Motor neuron (in vitro differentiated cells): Measurements from ENCODE around the gene CD83. TPM values are rescaled to one million over a fixed set of nuclear protein-coding genes. Genes with fewer than 3 reads are reported as not detected.
"Not testable (repeated sequence)": the region's sequence is repeated elsewhere in the genome, so short reads cannot be mapped to it uniquely, and the experiment has no call there.

Experiments
- ATAC-seq, 8 experiments: fragments of 200-7000 bp; cut with Tn5 transposase; replicated peaks in 6 of 8; 2 replicates each; pipeline ENCODE4 v1.8.0; 2021; ENCODE audit warnings: mild to moderate bottlenecking in 8 of 8, moderate library complexity in 8 of 8
- H3K27ac ChIP-seq, 2 donors: fragments of 250-450 bp; sonication (Bioruptor Pico); 2 replicates each; pipeline ENCODE4 v1.9.0; 2021; ENCODE audit warnings: antibody characterized with exemption in 2 of 2, mild to moderate bottlenecking in 2 of 2, moderate library complexity in 1 of 2
- H3K4me1 ChIP-seq, 2 donors: fragments of 250-450 bp; sonication (Bioruptor Pico); replicated peaks in 1 of 2; 2 replicates each; pipeline ENCODE4 v1.6.1; 2021; ENCODE audit warnings: antibody characterized with exemption in 2 of 2, mild to moderate bottlenecking in 2 of 2, moderate library complexity in 1 of 2
- H3K4me3 ChIP-seq, 5 donors: fragments of 250-450 bp; sonication (Bioruptor Pico); 2 replicates each; pipeline ENCODE4 v1.9.0; 2021; ENCODE audit warnings: antibody characterized with exemption in 5 of 5, mild to moderate bottlenecking in 5 of 5, moderate library complexity in 4 of 5
- WGBS, 10 experiments: fragments of 450-650 bp; shearing (Covaris generic); methylation state at CpG; one replicate each; pipeline ENCODE4 v1.0.0; 2022; 5-methylcytosine and 5-hydroxymethylcytosine counted together
- in situ Hi-C, 9 experiments: fragments of 400-800 bp; cut with MboI; loops; one replicate each; pipeline ENCODE4 v1.15.0; 2021; ENCODE audit warnings: low sequenced_read_pairs in 9 of 9, low pct_unique_long_range_greater_than_20kb in 2 of 9; ENCODE audit not compliant: unreplicated experiment in 9 of 9
- total RNA-seq, 8 experiments: library from RNA; unstranded; fragments of 300-600 nt; gene quantifications; 2 replicates each; pipeline versions ENCODE4 v1.2.3 to v1.2.4, GENCODE V29; 2022

CD83 gene
- total RNA-seq, 8 experiments from 2014 or later, result 2.8 to 39.3 (median 4.6) TPM

DNA sequence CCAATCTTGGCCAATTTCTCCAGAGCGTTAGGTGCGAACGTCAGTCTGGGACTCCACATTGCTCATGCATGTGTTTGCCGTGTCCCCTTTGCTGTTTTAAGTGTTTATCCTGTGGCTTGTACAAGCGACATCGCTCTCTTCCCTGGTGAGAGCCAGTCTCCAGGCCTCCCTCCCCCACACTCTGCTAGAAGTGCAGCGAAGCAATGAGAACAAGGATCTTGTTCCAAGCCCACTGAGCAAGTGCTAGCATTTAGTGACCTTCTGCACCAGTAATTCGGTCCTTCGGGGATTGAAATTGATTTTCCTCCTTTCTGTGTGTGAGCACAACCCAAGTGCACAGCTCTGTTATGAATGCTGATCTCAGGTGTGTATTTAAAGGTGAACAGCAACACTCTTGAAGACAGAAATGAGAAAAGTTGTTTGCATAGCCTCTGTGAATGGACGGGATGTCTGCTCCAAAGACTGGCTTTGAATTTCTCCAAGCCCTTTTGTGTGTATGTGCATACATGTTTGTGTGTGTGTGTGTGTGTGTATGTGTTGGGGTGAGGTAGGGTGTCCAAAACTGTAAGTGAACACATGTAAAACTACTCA is 29.0 kb downstream of the CD83 start:
- 40 to 90% (median 66%) methylated on average over 1 to 9 of the region's 10 CpGs; no CpG with 5 or more reads in 3 of the 10 experiments for WGBS, 10 experiments
- in situ Hi-C loops, result loop anchor here in 3 of 9 experiments (25.0 kb wide), 2 partner anchors 1241 to 1466 kb away; no protein-coding TSS in a partner anchor
- H3K27ac ChIP-seq, result no peak overlapping the region
- peak in 5 of 8 experiments; percentile 41 to 80 (median 78) for ATAC-seq
- no peak overlapping the region for H3K4me3 ChIP-seq
- H3K4me1 ChIP-seq, result peaks cover 13 to 22% of the 10 kb centered on the region in 2 donors

DNA sequence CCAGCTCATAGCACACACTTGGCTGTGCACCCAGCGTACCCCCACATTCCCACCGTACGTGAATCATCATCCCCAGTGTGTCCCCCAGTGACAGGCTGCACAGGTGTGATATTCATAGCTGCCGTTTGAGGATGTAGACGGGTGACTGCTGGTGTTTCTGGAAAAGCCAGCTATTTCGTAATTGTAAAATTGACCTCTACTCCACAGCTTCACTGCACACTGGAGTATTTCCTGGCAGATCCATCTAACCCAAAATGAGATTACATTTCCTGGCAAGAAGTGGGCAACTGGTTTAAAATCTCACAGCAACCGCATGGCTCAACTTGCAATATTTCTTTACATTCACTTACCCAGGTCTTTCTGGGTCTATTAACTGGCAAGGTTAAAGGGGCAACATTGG is 30.3 kb downstream of the CD83 start:
- 83 to 100% (median 100%) methylated on average over 1 to 7 of the region's 7 CpGs; no CpG with 5 or more reads in 3 of the 10 experiments for WGBS, 10 experiments
- no peak for ATAC-seq
- H3K4me1 ChIP-seq, result peaks cover 12 to 13% of the 10 kb centered on the region in 2 donors
- in situ Hi-C loops, result loop anchor here in 3 of 9 experiments (25.0 kb wide), 2 partner anchors 1239 to 1464 kb away; no protein-coding TSS in a partner anchor
- no peak overlapping the region for H3K4me3 ChIP-seq
- no peak overlapping the region for H3K27ac ChIP-seq

DNA sequence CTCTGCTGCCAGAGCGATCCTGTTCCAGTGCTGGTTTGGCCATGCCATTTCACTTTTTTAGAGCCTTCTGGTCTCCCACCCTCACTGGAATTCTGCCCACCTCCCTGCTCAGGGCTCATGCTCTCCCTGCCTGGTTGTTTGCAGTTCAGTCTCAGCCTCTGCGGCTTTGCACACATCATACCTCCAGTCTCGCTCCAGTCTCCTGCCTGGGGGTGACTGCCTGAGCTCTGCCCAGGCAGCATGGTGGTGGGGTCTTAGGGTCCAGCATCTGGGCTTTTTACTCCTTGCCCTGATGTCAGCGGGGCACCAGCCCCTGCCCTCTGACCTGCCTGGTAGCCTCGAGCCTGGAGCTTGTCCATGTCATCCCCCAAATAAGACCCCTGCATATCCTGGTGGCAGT is 30.9 kb downstream of the CD83 start:
- Histone ChIP-seq H3K27ac (no peak overlapping the region), H3K4me1 (peaks cover 12 to 13% of the 10 kb centered on the region in 2 donors), H3K4me3 (no peak overlapping the region)
- in situ Hi-C loops, result loop anchor here in 3 of 9 experiments (25.0 kb wide), 2 partner anchors 1239 to 1464 kb away; no protein-coding TSS in a partner anchor
- WGBS, 10 experiments, result 83 to 100% (median 91%) methylated on average over 2 to 5 of the region's 5 CpGs; no CpG with 5 or more reads in 6 of the 10 experiments
- ATAC-seq, result no peak

DNA sequence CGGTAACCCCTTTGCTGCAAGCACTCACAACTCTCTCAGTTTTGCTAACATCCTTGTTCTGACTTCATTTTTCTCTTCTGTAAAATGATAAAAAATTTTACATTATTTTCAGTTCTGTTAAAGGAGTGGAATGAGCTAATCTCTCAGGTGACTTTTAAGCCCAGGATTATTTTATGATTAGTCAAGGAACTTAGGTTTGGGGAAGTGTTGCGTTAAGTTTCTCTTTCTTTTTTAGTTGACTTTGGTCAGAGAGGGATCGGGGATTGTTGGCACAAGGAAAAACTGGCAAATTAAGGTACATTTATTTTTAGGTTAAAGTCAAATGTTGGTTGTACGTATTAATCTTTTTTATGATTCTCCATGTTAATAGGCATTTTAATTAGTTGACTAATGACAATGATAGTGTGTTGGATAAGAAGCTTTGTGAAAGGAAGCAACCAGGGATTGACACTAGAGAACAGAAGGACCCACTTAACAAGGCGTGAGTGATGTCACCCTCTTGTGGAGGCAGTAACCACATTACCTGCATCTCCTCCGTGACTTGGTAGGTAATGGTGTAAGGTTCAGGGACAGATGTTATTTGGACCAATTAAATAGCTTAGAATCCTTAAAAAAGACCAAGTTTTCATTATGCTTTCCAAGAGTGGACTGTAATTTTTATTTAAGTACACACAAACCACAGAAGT is 31.6 kb downstream of the CD83 start:
- Histone ChIP-seq H3K4me3 (no peak overlapping the region), H3K4me1 (peaks cover 12 to 13% of the 10 kb centered on the region in 2 donors), H3K27ac (no peak overlapping the region)
- no peak for ATAC-seq
- in situ Hi-C loops, result loop anchor here in 3 of 9 experiments (25.0 kb wide), 2 partner anchors 1238 to 1463 kb away; no protein-coding TSS in a partner anchor
- WGBS, 10 experiments, result 44 to 100% (median 81%) methylated on average over 3 to 5 of the region's 6 CpGs; no CpG with 5 or more reads in 1 of the 10 experiments

DNA sequence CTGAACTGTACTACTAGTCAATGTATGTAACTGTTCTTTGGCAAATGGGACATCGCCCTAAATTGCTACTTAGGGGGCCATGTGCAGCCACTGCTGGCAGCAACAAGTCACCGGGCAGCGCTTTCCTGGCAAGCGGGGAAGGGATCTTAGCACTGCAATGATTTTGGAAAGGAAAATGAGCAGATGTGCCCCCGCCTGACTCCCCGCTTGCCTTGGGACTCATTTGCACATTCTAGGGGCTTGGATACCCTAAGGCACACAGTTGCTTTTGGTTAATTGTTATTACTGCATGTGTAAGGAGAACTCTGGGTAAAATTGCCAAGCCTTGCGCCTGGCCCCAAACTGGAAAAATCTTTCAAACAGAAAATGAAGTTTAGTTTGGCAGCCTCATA is 32.2 kb downstream of the CD83 start:
- 60 to 100% (median 87%) methylated on average over 1 to 6 of the region's 7 CpGs; no CpG with 5 or more reads in 4 of the 10 experiments for WGBS, 10 experiments
- in situ Hi-C loops, result loop anchor here in 3 of 9 experiments (25.0 kb wide), 2 partner anchors 1238 to 1463 kb away; no protein-coding TSS in a partner anchor
- ATAC-seq, result no peak

DNA sequence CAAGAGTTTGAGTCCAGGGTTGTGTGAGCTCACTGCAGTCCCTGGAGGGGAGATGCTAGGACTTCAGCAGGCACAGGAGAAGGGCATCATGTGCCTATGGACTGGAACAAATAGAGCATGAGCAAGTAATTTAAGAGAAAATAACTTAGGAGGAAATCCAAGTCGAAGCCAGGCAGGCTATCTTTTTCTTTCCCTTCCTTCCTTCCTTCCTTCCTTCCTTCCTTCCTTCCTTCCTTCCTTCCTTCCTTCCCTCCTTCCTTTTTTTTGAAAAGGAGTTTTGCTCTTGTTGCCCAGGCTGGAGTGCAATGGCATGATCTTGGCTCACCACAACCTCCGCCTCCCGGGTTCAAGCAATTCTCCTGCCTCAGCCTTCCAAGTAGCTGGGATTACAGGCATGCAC is 33.7 kb downstream of the CD83 start:
- ATAC-seq, H3K4me3 ChIP-seq, H3K27ac ChIP-seq, in situ Hi-C loops: not testable (repeated sequence)
- H3K4me1 ChIP-seq, result peaks cover 6 to 17% of the 10 kb centered on the region in 2 donors
- WGBS, 10 experiments, result 83% methylated on average over 1 of the region's 3 CpGs; no CpG with 5 or more reads in 9 of the 10 experiments

More for the DNA sequence above, 32.2 kb downstream of the CD83 start:
- Histone ChIP-seq H3K27ac (no peak overlapping the region), H3K4me3 (no peak overlapping the region), H3K4me1 (peaks cover 12 to 13% of the 10 kb centered on the region in 2 donors)

DNA sequence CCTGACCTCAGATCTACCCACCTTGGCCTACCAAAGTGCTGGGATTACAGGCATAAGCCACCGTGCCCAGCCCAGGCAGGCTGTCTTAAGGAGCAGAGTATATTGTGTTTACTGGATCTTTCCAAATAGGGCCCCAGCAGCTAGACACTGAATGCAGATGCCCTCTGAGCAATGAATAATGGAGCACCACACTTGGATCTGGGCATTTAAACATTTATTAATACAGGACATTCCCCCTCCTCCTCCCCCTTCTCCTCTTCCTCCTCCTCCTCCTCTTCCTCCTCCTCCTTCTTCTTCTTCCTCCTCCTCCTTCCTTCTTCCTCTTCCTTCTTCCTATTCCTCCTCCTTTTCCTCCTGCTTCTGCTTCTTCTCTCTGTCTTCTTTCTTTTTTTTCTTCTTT is 34.2 kb downstream of the CD83 start:
- WGBS, 10 experiments, result 100% methylated on average over 1 of the region's 1 CpG; no CpG with 5 or more reads in 9 of the 10 experiments
- Histone ChIP-seq H3K4me3 (no peak overlapping the region), H3K27ac (no peak overlapping the region), H3K4me1 (peaks cover 2 to 12% of the 10 kb centered on the region in 2 donors)
- in situ Hi-C loops, result no loop called here
- ATAC-seq, result no peak

DNA sequence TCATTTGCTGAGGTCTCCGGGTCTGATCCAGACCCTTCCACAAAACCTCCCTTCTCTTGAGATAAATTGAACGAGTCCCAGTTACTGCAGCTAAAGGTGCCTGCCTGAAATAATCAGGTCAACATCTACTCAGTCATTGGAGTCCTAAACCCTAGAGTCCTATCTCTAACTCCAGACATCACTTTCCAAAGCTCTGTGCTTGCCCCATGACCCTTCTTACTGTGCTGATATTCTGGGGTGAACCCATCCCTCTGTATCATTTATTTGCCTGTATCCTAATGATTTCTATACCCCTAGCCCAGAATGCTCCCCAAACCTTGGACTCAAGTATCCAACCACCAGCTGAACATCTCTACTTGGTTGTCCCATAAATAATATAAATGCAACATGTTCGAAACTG is 35.7 kb downstream of the CD83 start:
- Histone ChIP-seq H3K4me3 (no peak overlapping the region), H3K4me1 (peaks cover 0 to 8% of the 10 kb centered on the region in 2 donors), H3K27ac (no peak overlapping the region)
- 27 to 96% (median 80%) methylated on average over 1 to 3 of the region's 3 CpGs; no CpG with 5 or more reads in 1 of the 10 experiments for WGBS, 10 experiments
- in situ Hi-C loops, result no loop called here
- ATAC-seq, result no peak

DNA sequence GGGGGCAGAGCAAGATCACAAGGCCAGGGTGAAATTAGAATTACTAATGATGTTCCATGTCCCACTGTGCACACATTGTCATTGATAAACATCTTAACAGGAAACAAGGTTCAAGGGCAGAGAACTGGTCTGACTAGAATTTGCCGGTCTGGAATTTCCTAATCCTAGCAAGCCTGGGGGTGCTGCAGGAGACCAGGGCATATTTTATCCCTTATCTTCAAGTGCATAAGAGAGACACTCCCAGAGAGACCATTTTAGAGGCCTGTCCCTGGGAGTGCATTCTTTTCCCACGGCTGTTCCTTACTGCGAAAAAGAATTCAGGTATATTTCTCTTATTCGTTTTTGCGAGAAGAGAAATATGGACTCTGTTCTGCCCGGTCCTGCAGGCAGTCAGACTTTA is 41.5 kb downstream of the CD83 start:
- in situ Hi-C loops, result no loop called here
- no peak for ATAC-seq
- Histone ChIP-seq H3K4me1 (peaks cover 0 to 8% of the 10 kb centered on the region in 2 donors), H3K27ac (no peak overlapping the region), H3K4me3 (no peak overlapping the region)
- 56 to 100% (median 87%) methylated on average over 1 to 6 of the region's 6 CpGs for WGBS, 10 experiments

DNA sequence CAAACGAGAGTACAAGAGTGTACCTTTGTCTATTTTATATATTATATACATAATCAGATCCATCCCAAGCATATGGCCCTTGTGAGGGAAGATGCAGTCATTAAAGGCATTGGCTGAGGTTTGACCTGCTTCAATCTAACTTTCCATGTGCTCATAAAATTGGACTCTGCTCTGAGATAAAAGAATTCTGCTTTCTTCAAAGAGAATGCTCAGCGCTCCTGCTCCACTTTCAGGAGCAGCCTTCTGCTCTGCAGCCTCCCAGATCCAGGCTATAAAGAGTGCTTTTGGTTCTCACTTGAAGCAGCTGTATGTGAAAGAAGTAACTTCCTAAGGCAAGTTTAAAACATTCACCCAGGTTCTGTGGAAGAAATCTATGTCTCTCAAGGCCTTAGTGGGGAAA is 45.3 kb downstream of the CD83 start:
- WGBS, 10 experiments, result 50 to 100% (median 100%) methylated on average over 1 to 2 of the region's 2 CpGs; no CpG with 5 or more reads in 2 of the 10 experiments
- no peak overlapping the region for H3K4me3 ChIP-seq
- in situ Hi-C loops, result no loop called here
- ATAC-seq, result no peak
- H3K27ac ChIP-seq, result no peak overlapping the region
- peaks cover 4 to 9% of the 10 kb centered on the region in 2 donors for H3K4me1 ChIP-seq

DNA sequence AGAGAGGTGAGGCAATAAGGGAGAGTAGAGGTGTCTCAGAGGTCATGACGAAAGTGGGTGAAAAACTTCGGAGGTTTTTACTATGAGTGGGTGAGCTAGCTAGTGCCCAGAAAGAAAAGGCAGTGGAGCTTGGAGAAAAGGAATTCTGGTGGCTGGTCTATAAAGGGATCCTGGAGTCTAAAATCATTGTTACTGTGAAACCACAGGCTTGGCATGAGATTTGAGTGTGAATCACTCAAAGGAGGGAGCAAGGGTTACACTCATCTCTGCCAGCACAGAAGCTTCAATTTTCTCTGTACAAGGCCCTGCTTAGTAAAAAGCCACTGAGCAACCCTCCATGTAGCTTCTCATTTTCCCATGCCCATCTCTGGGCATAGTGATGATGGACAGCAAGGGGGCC is 47.5 kb downstream of the CD83 start:
- H3K4me3 ChIP-seq, result no peak overlapping the region
- in situ Hi-C loops, result no loop called here
- peaks cover 4 to 9% of the 10 kb centered on the region in 2 donors for H3K4me1 ChIP-seq
- H3K27ac ChIP-seq, result no peak overlapping the region
- 20 to 100% (median 100%) methylated on average over 1 to 2 of the region's 2 CpGs; no CpG with 5 or more reads in 3 of the 10 experiments for WGBS, 10 experiments
- peak in 1 of 8 experiments; percentile 25 for ATAC-seq

DNA sequence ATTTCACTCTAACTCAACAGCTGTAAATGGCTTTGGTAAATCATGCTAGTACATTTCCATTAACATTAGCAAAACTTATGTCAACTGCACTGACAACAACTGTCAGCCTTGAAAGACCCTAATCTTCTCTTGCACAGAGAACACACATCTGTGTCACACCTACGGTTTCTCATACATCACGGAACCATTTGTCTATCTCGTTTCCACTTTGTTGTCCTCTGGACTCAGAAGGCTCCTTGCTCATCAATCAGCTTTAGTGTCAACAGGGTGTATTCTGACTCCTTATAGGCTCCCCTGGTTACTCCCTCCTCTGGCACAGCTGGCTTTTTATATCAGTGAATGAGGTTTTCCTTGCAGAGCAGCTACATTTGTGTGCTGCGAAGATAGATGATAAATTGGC is 49.3 kb downstream of the CD83 start:
- WGBS, 10 experiments, result 20 to 100% (median 56%) methylated on average over 2 to 4 of the region's 4 CpGs; no CpG with 5 or more reads in 3 of the 10 experiments
- in situ Hi-C loops, result no loop called here

DNA sequence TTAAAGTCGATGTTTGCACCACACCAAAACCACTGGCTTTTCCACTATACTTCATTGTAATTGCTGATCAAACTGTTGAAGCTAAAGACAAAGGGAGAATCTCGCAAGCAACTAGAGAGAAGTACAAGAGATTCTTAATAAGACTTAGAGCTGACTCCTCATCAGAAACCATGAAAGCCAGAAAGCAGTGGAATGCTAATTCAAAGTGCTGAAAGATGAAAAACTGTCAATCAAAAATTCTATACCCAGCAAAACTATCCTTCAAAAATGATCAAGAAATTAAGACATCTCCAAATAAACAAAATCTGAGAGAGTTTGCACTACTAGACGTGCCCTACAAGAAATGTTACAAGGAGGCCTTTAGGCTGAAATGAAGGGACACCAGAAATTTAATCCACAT is 52.6 kb downstream of the CD83 start:
- in situ Hi-C loops, result no loop called here
- H3K4me3 ChIP-seq, result no peak overlapping the region
- 27 to 92% (median 57%) methylated on average over 1 to 3 of the region's 3 CpGs for WGBS, 10 experiments
- H3K4me1 ChIP-seq, result peaks cover 4 to 9% of the 10 kb centered on the region in 2 donors
- no peak for ATAC-seq
- no peak overlapping the region for H3K27ac ChIP-seq

More for the DNA sequence above, 49.3 kb downstream of the CD83 start:
- peak in 6 of 8 experiments; percentile 47 to 99 (median 87) for ATAC-seq
- H3K27ac ChIP-seq, result no peak overlapping the region
- peaks cover 4 to 9% of the 10 kb centered on the region in 2 donors for H3K4me1 ChIP-seq
- no peak overlapping the region for H3K4me3 ChIP-seq
